Measurements from ENCODE around the gene ST8SIA6.

ST8SIA6 gene

GRCh38 chr10:17276756-17277424 is 177.5 kb downstream of the ST8SIA6 start:
- no peak for TF ChIP-seq JUND (IDR thresholded peaks at IDR 0.05; ENCODE audit: low read depth)
- in situ Hi-C loops (cut with HindIII; ENCODE audit: low pct_unique_long_range_greater_than_20kb, low sequenced_read_pairs) = no loop called here
- DNase-seq (ENCODE audit: low read depth in 1 of 2, low spot score in 1 of 2) = no peak

GRCh38 chr10:17273403-17273802 is 181.0 kb downstream of the ST8SIA6 start:
- in situ Hi-C loops (cut with HindIII; ENCODE audit: low pct_unique_long_range_greater_than_20kb, low sequenced_read_pairs) = no loop called here
- DNase-seq (ENCODE audit: low read depth in 1 of 2, low spot score in 1 of 2) = no peak
- no peak for TF ChIP-seq JUND (IDR thresholded peaks at IDR 0.05; ENCODE audit: low read depth)

GRCh38 chr10:17272648-17273047 is 181.7 kb downstream of the ST8SIA6 start:
- in situ Hi-C loops (cut with HindIII; ENCODE audit: low pct_unique_long_range_greater_than_20kb, low sequenced_read_pairs) = no loop called here
- TF ChIP-seq JUND (IDR thresholded peaks at IDR 0.05; ENCODE audit: low read depth) = no peak
- DNase-seq (ENCODE audit: low read depth in 1 of 2, low spot score in 1 of 2) = no peak

Data from T47D (cell line).